ENCODE measurements around the gene APBA1.

Gene APBA1

DNA sequence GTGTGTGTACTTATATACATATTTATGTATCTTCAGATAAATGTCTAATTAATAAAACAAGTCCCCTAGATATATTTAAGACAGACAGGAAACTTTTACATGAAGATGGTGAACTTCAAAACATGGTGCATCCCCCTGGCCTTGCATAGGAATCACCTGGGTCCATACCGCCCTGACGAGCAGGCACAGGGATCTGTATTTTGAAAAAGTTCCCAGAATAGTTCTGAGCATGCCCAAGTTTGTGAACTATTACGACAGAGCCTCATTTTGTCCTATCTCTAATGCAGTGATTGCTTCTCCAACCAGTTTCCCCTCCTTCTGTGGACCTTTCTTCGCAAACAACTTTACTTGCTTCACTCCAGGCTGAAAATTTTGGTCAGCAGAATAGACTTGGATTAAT is 98.1 kb downstream of the APBA1 start:
- DNase-seq (ENCODE audit: low read depth), result peak; percentile 12
- H3K4me3 ChIP-seq (ENCODE audit: low read depth, low read length), result no peak overlapping the region
- TF ChIP-seq, protein P1, sequence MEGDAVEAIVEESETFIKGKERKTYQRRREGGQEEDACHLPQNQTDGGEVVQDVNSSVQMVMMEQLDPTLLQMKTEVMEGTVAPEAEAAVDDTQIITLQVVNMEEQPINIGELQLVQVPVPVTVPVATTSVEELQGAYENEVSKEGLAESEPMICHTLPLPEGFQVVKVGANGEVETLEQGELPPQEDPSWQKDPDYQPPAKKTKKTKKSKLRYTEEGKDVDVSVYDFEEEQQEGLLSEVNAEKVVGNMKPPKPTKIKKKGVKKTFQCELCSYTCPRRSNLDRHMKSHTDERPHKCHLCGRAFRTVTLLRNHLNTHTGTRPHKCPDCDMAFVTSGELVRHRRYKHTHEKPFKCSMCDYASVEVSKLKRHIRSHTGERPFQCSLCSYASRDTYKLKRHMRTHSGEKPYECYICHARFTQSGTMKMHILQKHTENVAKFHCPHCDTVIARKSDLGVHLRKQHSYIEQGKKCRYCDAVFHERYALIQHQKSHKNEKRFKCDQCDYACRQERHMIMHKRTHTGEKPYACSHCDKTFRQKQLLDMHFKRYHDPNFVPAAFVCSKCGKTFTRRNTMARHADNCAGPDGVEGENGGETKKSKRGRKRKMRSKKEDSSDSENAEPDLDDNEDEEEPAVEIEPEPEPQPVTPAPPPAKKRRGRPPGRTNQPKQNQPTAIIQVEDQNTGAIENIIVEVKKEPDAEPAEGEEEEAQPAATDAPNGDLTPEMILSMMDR (conservative IDR thresholded peaks at IDR 0.05; ENCODE audit: low read depth, low read length), result no peak

DNA sequence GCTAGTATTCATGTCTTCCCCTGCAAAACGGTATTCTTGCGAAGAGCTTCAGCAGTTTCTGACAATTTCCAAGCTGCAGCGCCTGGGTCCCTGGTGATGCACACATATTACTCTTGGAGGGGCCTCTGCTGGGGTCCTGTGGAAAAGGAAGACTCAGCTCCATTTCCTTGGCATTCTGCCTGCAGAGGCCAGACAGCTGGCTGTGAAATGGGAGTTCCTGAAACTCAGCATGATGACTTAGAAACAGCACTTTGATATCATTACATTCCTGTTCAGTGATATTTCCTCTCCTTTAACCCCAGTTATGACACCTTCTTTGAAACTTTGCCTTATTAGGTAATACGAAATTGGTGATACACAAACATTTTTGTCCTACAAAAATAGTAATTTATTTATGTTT is 98.5 kb downstream of the APBA1 start:
- DNase-seq (ENCODE audit: low read depth), result peak; percentile 64
- TF ChIP-seq, protein P1 (conservative IDR thresholded peaks at IDR 0.05; ENCODE audit: low read depth, low read length), result no peak
- H3K4me3 ChIP-seq (ENCODE audit: low read depth, low read length), result no peak overlapping the region

GRCh38 chr9:69572611-69573010 is 99.6 kb downstream of the APBA1 start:
- no peak overlapping the region for H3K4me3 ChIP-seq (ENCODE audit: low read depth, low read length)
- TF ChIP-seq, protein P1 (conservative IDR thresholded peaks at IDR 0.05; ENCODE audit: low read depth, low read length), result no peak
- peak; percentile 31 for DNase-seq (ENCODE audit: low read depth)

DNA sequence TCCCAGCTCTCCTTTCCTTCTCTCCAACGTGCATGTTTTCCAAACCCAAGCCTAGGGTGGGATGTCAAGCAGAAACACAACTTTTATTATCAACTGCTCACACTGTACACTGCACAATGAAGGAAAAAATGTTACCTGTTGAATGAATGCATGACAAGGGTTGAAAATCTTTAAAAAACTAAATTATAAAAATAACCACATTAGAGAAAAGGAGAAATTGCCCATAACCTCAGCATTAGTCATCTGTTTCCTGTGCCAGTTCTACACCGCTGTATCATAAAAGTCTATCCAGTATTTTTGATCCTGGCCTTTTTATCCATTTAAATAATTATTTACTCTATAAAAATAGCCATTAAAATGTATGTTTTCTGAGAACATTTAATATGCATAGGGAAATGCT is 101.1 kb downstream of the APBA1 start:
- TF ChIP-seq, protein P1 (conservative IDR thresholded peaks at IDR 0.05; ENCODE audit: low read depth, low read length), result no peak
- H3K4me3 ChIP-seq (ENCODE audit: low read depth, low read length), result no peak overlapping the region
- DNase-seq (ENCODE audit: low read depth), result no peak

DNA sequence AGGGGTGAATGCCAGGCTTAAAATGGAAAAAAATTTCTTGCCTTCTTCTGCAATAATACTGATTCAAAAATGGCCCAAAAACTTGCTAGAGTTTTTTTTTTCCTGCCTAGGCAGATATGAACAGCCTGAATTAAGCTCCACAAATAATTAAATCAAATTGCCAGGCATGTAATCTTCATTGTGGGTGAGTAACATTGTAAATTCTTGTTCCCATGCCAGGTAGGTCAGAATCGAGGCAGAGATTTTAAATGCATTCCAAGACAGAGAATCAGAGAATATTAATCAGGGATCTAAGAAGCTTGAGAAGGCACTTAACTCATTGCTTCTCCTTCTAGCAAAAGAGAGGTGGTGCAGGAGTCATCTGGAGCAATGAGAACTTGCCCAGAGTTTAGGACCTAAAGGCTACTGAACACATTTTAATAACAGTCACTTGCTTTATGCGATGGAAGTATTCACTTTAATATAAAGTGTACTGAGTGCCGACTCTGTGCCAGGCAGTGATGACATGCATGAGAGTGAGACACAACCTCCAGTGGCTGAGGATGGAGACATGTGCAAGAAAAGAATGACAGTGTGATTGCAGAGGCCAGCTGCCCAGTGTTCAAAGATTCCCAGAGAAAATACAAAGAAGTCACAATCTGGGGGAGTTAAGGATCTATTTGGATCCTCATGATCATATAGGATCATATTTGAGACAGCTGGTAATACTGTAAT is 102.3 kb downstream of the APBA1 start:
- DNase-seq (ENCODE audit: low read depth), result peak; percentile 42
- TF ChIP-seq, protein P1 (conservative IDR thresholded peaks at IDR 0.05; ENCODE audit: low read depth, low read length), result no peak
- no peak overlapping the region for H3K4me3 ChIP-seq (ENCODE audit: low read depth, low read length)

DNA sequence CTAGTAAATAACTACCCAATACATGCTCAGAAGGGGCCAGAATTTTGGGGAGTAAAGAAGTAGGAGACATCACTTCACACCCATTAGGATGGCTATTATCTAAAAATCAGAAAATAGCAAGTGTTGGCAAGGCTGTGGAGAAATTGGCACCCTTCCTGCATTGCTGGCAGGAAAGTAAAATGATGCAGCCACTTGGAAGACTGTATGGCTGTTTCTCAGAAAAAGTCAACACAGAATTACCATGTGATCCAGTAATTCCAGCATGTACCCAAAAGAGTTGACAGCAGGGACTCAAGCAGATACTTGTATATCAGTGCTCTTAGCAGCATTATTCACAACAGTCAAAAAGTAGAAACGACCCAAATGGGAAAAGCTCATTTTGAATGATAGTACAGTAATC is 107.6 kb downstream of the APBA1 start:
- no peak overlapping the region for H3K4me3 ChIP-seq (ENCODE audit: low read depth, low read length)
- no peak for DNase-seq (ENCODE audit: low read depth)
- TF ChIP-seq, protein P1 (conservative IDR thresholded peaks at IDR 0.05; ENCODE audit: low read depth, low read length), result no peak

DNA sequence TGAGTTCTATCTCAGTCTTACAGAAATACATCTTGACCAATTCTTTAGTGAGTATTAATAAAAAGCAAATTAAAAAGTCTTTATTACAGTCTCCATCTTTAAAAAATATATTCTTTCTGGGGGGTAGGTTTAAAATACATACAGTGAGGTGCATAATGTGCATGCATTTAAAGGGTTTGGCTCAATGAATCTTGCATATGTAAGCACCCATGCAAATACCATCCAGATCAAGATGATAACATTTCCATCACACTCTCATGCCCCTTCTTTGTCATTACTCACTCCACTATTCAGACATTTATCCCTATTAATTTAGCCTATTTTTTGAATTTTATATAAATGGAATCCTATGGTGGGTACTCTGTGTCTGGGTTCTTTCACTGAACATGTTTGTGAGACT is 113.0 kb downstream of the APBA1 start:
- TF ChIP-seq, protein P1 (conservative IDR thresholded peaks at IDR 0.05; ENCODE audit: low read depth, low read length), result no peak
- DNase-seq (ENCODE audit: low read depth), result no peak
- H3K4me3 ChIP-seq (ENCODE audit: low read depth, low read length), result no peak overlapping the region
